ENCODE measurements around the gene MAPK8IP3. TPM values are rescaled to one million over a fixed set of nuclear protein-coding genes. Genes with fewer than 3 reads are reported as not detected.

The MAPK8IP3 gene
- total and polyA plus RNA-seq, 9 of the 15 experiments (the other 6 are each of a cell fraction or from before 2014, with no cell fraction given) = 0.17 to 58.7 (median 16.7) TPM

DNA sequence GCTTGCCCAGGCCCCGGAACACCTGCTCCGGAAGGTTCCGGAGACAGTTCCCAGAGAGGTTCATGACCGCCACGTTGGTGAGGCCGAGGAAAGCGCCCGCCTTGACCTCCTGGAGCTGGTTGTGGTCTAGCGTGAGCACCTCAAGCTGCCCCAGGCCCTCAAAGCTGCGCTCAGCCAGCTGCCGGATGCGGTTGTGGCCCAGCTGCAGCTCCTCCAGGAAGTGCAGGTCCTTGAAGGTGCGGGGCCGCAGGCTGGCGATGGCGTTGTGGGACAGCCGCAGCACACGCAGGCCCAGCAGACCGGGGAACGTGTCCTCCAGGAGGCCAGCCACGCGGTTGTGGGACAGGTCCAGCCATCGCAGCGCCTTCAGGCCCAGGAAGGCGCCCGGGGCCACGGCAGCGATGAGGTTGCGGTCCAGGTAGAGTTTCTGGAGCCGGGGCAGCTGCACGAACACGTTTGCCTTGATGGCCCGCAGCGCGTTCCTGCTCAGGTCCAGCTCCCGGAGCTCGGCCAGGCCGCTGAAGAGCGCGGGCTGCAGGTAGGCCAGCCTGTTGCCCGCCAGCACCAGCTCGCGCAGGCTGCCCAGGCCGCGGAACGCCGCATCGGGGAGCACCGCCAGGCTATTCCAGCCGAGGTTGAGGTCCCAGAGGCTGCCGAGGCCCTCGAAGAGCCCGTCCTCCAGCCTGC is 85.4 kb downstream of the MAPK8IP3 start:
- BruUV-seq (replicated peaks) = no TSS peak

More for the DNA sequence above, 85.4 kb downstream of the MAPK8IP3 start:
- H3K9ac ChIP-seq (ENCODE audit: insufficient read depth in 1 of 2, low read depth in 2 of 2, low read length in 2 of 2) = no peak overlapping the region
- peaks cover 0 to 69% of the 10 kb centered on the region in 2 experiments; a peak in 2 of 5 replicates for H3K4me1 ChIP-seq (replicated peaks in 1 of 2; ENCODE audit: control insufficient read depth in 2 of 2, insufficient read depth in 2 of 2, low read length in 2 of 2)
- no peak overlapping the region for H2AFZ ChIP-seq (ENCODE audit: low read depth, low read length)
- TF ChIP-seq HIVEP1 (CRISPR knock-in tag; IDR thresholded peaks at IDR 0.05) (no peak), MCM3 (IDR thresholded peaks at IDR 0.05) (no peak), BMI1 (IDR thresholded peaks at IDR 0.05; ENCODE audit: low read length) (no peak), RBM15 (IDR thresholded peaks at IDR 0.05; ENCODE audit: insufficient read depth, low read length) (no peak), L3MBTL2 (IDR thresholded peaks at IDR 0.05) (no peak), ZNF316 (IDR thresholded peaks at IDR 0.05) (no peak), NONO (IDR thresholded peaks at IDR 0.05; ENCODE audit: low read depth in 2 of 2, low read length in 1 of 2) (no peak), SP1 (CRISPR knock-in tag; IDR thresholded peaks at IDR 0.05) (no peak)
- TF ChIP-seq, protein P1, sequence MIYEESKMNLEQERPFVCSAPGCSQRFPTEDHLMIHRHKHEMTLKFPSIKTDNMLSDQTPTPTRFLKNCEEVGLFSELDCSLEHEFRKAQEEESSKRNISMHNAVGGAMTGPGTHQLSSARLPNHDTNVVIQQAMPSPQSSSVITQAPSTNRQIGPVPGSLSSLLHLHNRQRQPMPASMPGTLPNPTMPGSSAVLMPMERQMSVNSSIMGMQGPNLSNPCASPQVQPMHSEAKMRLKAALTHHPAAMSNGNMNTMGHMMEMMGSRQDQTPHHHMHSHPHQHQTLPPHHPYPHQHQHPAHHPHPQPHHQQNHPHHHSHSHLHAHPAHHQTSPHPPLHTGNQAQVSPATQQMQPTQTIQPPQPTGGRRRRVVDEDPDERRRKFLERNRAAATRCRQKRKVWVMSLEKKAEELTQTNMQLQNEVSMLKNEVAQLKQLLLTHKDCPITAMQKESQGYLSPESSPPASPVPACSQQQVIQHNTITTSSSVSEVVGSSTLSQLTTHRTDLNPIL (CRISPR knock-in tag; IDR thresholded peaks at IDR 0.05) = no peak
- TF ChIP-seq, protein P2, sequence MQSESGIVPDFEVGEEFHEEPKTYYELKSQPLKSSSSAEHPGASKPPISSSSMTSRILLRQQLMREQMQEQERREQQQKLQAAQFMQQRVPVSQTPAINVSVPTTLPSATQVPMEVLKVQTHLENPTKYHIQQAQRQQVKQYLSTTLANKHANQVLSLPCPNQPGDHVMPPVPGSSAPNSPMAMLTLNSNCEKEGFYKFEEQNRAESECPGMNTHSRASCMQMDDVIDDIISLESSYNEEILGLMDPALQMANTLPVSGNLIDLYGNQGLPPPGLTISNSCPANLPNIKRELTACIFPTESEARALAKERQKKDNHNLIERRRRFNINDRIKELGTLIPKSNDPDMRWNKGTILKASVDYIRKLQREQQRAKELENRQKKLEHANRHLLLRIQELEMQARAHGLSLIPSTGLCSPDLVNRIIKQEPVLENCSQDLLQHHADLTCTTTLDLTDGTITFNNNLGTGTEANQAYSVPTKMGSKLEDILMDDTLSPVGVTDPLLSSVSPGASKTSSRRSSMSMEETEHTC (IDR thresholded peaks at IDR 0.05) = no peak
- CTCF ChIA-PET (ENCODE audit: low intra/inter-chr PET ratio) = no interaction called here
- intact Hi-C loops (cut with micrococcal nuclease) (no loop called here), in situ Hi-C loops (cut with MboI) (no loop called here)
- 93% methylated on average over 37 of the region's 53 CpGs for WGBS (ENCODE audit: insufficient coverage, low coverage, missing lambda C conversion rate)
- no peaks in the 10 kb centered on the region for H4K20me1 ChIP-seq (replicated peaks; ENCODE audit: control insufficient read depth, insufficient read depth, low read length)
- no peak overlapping the region for H3K4me2 ChIP-seq (ENCODE audit: insufficient read depth, low read length)
- no peak overlapping the region for H3K4me3 ChIP-seq
- peaks cover 9% of the 10 kb centered on the region; the same call in 1 of the 3 replicates for H3K79me2 ChIP-seq (ENCODE audit: control insufficient read depth, insufficient read depth, low read length)
- H3K27ac ChIP-seq (ENCODE audit: extremely low read depth, low read depth, low read length) = no peak overlapping the region
- no peaks in the 10 kb centered on the region for H3K27me3 ChIP-seq (ENCODE audit: control insufficient read depth in 2 of 2, insufficient read depth in 2 of 2, low read length in 2 of 2)
- H3K9me1 ChIP-seq (ENCODE audit: control insufficient read depth, insufficient read depth, low read length) = no peaks in the 10 kb centered on the region
- ATAC-seq (no peak), DNase-seq (ENCODE audit: extremely low read depth in 1 of 4, low spot score in 3 of 4) (no peak), FAIRE-seq (no peak)
- H3K9me3 ChIP-seq (replicated peaks; ENCODE audit: control insufficient read depth, insufficient read depth, low read depth, low read length) = no peaks in the 10 kb centered on the region
- POLR2A ChIA-PET = interaction anchor here (1.3 to 1.6 kb wide), 2 partner anchors 8 to 10 kb away, joined by 7 to 8 read pairs; partner anchors contain the start of genes NUBP2 and SPSB3
- H3K36me3 ChIP-seq (ENCODE audit: control insufficient read depth, insufficient read depth, low read length) = peaks cover 38% of the 10 kb centered on the region; the same call in 1 of the 3 replicates
